Midbrain (tissue), 1 donor: ENCODE results near the gene PPARG.
"Not testable (repeated sequence)": the region's sequence is repeated elsewhere in the genome, so short reads cannot be mapped to it uniquely, and the experiment has no call there.

Source experiments
- DNase-seq: peaks from one replicate; lab custom pipeline; 2025; lab: John Stamatoyannopoulos, UW

PPARG gene

DNA sequence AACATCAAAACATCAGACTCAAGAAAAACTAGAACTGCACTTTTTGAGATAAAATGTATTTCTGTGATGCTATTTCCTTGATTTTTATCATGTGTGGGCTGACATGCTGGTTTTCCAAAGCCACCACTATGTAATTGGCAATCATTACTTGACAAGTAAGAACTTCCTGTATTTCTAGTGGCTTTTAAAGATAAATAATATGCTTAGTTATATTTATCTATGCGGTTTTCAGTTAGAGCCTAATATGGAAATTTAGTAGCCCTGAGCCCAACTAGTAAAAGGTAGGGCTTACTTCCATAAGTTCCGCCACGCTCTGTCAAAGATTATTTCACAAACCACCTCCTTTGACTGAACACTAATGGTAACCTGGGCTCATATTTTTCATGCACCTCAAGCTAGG lies 91.6 kb downstream of the PPARG start:
- no peak for DNase-seq

DNA sequence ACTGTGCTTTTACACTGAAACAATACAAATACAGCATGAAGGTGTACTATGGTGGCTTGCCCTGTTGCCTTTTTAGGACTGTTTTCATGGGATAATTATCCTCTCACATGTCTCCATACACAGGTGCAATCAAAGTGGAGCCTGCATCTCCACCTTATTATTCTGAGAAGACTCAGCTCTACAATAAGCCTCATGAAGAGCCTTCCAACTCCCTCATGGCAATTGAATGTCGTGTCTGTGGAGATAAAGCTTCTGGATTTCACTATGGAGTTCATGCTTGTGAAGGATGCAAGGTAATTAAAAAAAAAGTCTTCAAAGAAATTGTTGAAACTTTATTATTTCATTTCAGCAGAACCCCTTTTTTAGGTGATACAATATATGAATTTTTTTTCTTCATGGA lies 92.3 kb downstream of the PPARG start:
- no peak for DNase-seq

DNA sequence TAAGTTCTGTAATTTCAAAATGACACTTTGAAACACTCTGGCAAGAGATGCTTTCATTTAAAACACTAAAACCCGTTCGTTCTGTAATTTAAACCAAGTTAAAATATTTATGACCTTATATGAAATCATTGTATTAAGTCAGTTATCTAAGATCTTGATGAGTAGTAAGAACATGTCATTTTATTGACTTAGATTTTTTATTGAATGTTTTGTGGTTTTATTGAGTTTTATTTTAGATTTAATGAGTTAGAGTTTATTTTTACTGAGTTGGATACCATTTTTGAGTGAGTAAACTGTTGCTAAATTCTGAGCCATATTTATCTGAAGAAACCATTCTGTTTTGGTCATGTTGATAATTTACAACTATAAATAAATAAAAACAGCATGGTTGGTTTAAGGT lies 94.3 kb downstream of the PPARG start:
- DNase-seq: no peak

DNA sequence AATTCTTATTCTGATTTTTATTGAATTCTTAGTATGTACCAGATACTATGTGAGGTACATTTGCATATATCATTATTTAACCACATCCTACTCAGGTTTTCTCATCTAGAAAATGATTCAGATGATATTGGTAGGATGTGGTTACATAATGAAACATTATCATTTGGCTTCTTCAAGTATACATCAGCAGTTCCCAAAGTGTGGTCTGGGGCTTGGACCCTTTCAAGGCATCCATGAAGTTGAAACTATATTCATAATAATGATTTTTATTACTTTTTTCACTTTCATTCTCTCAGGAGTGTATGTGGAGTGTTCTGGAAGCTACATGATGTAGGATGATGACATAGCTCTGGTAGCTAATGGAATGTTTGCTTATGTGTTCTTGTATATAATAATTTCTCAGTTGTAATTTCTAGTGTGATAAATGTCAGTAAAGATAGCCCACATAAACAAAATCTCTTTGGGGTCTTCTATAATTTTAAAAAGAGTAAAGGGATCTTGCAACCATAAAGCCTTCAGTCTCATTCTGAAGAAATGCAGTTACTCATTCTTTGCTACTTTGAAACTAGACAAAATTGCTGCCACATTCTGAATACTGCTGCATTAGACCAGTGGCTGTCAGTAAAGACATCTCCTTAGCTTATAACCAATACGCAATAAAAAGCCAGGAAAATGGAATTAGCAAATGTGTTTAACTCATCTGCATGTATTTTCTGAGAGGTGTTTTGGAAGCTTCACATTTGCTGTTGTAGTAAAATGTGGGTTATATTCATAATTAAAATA lies 95.8 kb downstream of the PPARG start:
- DNase-seq: no peak

- not testable (repeated sequence) for DNase-seq
Observed at GRCh38 chr3:12386514-12387291, 97.8 kb downstream of the PPARG start.

DNA sequence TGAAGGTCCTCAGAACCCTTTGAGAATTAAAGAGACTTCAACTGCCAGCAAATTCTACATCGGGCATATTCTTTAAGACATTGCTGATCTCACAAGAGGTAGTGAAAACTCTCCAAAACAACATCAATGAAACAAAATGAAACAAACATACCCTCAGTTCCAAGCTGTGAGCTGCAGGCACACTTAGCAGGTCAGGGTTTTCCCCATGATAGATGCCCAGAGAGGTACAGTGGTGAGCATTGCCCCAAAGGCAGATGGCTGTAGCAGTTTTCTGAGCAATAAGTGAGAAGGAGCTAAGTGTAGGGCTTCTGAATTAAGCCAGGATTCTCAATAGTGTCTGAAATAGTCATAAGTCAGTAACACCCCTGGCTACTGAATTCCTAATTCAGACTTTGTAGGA lies 99.3 kb downstream of the PPARG start:
- no peak for DNase-seq

GRCh38 chr3:12392101-12392878 lies 103.4 kb downstream of the PPARG start:
- no peak for DNase-seq

DNA sequence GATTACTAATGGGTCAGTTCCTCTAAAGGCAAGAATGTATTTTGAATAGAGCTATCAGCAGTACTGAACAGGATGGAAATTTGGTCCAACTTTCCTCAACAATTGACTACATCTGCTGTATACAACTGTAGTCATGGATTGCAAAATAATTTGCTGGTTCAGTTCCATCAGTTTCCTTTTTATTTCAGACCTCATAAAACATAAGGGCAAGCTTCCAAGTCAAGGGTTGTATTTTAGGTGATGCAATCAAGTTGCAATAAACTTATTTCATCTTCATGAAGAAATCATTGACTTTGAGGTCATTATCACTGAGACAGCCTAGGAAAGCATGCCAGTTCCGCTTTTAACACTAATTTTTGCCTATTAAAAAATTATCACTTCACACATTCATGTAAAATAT lies 105.0 kb downstream of the PPARG start:
- no peak for DNase-seq

DNA sequence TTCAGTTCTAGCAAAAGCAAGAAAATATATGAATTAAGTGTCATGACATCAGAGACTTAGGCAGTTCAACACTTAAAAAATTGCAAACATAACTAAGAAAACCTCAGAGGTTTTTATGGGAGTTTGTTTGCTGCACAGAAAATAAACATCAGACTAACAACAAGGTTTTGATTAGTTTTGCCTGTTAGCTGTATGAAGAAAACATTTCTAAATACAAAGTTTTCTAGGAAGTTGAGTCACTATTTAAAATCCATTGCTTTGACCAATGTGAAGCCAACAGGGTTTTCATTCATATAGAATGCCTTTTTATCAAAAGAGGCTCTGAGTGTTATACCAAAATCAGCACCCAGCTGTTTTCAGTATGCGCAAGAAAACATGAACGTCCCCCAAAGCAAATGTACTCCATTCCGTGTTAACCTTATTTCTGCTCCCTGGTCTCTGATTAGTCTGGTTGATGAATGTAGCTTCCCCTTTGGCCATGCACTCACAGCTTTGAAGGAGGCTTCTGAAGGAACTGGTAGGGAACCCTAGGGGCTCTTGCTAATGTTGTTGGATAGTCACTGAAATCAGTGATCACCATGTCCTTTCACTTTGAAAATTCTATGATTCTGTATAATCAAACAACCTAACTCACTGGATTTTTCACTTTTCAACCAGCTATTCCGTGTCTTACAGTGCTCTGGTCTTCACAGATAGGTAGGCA lies 105.8 kb downstream of the PPARG start:
- peak; percentile 2 for DNase-seq

DNA sequence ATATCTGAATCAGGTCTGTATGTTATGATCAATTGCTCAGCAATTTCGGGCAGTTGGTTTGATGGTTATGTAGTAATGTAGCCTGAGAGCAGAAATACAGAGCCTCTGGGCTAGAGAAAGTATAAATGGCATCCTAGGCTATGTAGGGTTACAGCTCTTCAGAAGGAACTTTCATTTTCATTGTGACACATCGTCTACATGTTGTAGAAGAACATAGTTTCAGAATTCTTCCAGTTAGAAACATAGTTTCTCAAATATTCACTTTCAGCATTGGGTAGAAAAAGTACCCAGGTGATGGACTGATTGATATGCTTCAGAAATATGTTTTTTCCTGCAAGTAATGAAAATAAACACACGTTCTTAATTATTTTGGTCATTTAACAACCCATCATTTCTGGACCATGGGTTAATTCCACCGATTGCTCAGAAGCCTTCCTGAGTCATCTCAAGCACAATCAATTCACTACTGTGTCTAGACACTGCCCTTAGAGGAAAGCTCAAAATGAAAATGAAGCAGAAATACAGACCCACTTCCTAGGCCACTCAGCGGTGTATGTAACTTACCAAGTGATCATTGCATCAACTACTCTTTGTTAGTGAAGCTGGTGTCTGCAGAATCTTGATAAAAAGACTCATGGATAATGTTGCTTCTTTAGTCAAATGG lies 106.6 kb downstream of the PPARG start:
- DNase-seq: no peak

DNA sequence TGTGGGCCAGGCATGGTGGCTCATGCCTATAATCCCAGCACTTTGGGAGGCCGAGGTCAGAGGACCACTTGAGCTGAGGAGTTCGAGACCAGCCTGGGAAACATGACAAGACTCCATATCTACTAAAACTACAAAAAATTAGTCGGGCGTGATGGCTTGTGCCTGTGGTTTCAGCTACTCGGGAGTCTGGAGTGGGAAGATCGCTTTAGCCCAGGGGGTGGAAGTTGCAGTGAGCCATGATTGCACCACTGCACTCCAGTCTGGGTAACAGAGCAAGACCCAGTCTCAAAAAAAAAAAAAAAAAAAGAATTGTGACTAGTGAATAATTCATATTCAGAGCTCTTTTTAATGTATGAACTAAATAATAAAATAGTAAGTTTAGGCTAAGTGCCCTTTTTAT lies 107.6 kb downstream of the PPARG start:
- DNase-seq: no peak

DNA sequence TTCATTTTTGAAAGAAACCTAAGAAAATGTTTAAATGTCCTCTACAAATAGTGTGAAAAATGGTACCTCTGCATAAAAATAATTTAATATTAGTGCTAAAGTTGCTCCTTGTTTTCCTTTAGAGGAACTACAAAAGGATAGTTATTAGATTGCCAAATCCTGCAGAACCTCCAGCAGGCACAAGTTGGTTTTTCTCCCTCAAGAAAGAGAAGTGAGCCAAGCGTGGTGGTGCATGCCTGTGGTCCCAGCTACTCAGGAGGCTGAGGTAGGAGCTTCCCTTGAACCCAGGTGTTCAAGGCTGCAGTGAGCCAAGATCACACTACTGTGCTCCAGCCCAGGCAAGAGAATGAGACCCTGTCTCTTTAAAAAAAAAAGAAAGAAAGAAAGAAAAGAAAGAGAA lies 110.4 kb downstream of the PPARG start:
- DNase-seq: no peak

GRCh38 chr3:12400616-12401194 lies 111.8 kb downstream of the PPARG start:
- DNase-seq: peak; percentile 9

GRCh38 chr3:12401208-12401607 lies 112.3 kb downstream of the PPARG start:
- DNase-seq: no peak

GRCh38 chr3:12405432-12406272 lies 116.8 kb downstream of the PPARG start:
- DNase-seq: no peak

DNA sequence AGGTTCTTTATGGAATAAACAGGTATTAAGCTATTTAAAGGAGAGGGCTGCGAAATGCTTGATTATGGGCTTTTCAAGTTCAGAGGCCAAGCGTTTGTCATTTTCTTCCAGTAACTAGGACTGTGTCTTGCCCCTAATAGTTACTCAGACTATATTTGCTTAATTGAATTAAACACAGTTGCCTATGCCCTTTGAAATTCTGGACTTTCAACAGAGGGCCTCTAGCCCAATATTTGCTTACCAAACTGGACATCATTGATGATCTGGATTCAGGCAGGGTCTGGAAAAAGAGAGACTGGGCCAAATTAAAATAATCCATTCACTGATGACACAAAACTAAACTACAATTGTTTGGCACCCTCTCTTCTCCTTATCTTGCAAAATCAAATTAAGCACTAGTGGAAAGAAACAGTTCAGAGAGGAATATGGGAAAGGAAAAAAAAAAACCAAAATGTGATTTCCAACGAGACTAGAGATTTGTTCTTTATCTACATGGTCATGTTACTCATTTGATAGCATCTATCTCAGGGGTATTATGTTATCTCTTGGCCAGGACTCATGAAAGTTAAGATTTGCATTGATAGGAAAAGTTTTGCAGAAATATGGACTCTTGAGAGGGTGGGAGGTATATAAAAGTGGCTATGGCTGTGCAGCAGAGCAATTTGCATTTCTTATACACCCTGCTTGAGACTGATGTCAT lies 120.3 kb downstream of the PPARG start:
- no peak for DNase-seq

GRCh38 chr3:12409684-12410596 lies 121.1 kb downstream of the PPARG start:
- no peak for DNase-seq

GRCh38 chr3:12413721-12414255 lies 124.9 kb downstream of the PPARG start:
- DNase-seq: no peak
